Mesothelial cell of epicardium (in vitro differentiated cells): ENCODE measurements around the gene HCRT. TPM values are rescaled to one million over a fixed set of nuclear protein-coding genes. Genes with fewer than 3 reads are reported as not detected.
A peak's percentile ranks its signal among the peaks of the same experiment; 100 is the strongest.
"Not testable (repeated sequence)": the region's sequence is repeated elsewhere in the genome, so short reads cannot be mapped to it uniquely, and the experiment has no call there.

Source experiments
- DNase-seq, 2 experiments: peaks; one replicate each; pipeline ENCODE4 v3.0.0; 2021; ENCODE audit warnings: low spot score in 2 of 2; ENCODE audit not compliant: unreplicated experiment in 2 of 2
- H3K27ac Mint-ChIP-seq: 2 replicates; pipeline ENCODE4 v1.8.0; 2021; ENCODE audit warnings: mixed read lengths
- H3K27me3 Mint-ChIP-seq: 2 replicates; pipeline ENCODE4 v1.8.0; 2021; ENCODE audit warnings: low read depth, mixed read lengths
- H3K36me3 Mint-ChIP-seq: 2 replicates; pipeline ENCODE4 v1.8.0; 2021; ENCODE audit warnings: mixed read lengths
- H3K4me1 Mint-ChIP-seq: 2 replicates; pipeline ENCODE4 v1.8.0; 2021; ENCODE audit warnings: mixed read lengths
- H3K4me3 Mint-ChIP-seq: 2 replicates; pipeline ENCODE4 v1.8.0; 2021; ENCODE audit warnings: mild to moderate bottlenecking, moderate library complexity, mixed read lengths
- H3K9me3 Mint-ChIP-seq: 2 replicates; pipeline ENCODE4 v1.8.0; 2021; ENCODE audit warnings: mixed read lengths
- total RNA-seq: library from RNA; stranded (reverse); gene quantifications from 3 replicates; pipeline ENCODE4 v1.2.1, GENCODE V29; 2021
- TF ChIP-seq, protein P1 (sequence below): fragments of 200-600 bp; sonication (generic); IDR thresholded peaks from one replicate; pipeline ENCODE4 v1.5.0; 2021; ENCODE audit warnings: antibody characterized with exemption; ENCODE audit not compliant: unreplicated experiment

The HCRT gene
- total RNA-seq, 1 donor from 2014 or later = not detected

DNA sequence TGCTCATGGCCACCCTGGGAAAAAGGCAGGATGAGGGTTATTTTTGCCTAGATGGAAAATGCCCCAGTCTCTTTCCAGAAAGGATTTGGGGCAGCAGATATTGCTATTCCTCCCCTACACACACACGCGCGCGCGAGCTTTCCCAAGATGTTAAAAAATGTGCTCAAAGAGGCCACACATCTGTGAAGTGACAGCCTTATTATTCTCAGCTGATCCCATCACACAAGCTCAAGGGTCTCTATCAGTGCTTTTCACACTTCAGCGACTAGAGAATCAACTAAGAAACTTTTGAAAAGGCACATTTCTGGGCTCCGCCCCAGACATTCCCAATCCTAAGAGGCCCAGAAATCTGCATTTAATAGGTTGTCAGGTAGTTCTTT lies 24.7 kb downstream of the HCRT start:
- TF ChIP-seq, protein P1, sequence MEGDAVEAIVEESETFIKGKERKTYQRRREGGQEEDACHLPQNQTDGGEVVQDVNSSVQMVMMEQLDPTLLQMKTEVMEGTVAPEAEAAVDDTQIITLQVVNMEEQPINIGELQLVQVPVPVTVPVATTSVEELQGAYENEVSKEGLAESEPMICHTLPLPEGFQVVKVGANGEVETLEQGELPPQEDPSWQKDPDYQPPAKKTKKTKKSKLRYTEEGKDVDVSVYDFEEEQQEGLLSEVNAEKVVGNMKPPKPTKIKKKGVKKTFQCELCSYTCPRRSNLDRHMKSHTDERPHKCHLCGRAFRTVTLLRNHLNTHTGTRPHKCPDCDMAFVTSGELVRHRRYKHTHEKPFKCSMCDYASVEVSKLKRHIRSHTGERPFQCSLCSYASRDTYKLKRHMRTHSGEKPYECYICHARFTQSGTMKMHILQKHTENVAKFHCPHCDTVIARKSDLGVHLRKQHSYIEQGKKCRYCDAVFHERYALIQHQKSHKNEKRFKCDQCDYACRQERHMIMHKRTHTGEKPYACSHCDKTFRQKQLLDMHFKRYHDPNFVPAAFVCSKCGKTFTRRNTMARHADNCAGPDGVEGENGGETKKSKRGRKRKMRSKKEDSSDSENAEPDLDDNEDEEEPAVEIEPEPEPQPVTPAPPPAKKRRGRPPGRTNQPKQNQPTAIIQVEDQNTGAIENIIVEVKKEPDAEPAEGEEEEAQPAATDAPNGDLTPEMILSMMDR = no peak
- Mint-ChIP-seq H3K27ac (no peak overlapping the region), H3K36me3 (no peaks in the 10 kb centered on the region), H3K4me3 (no peak overlapping the region), H3K9me3 (no peaks in the 10 kb centered on the region), H3K4me1 (peaks cover 10% of the 10 kb centered on the region), H3K27me3 (no peaks in the 10 kb centered on the region)
- DNase-seq = no peak

DNA sequence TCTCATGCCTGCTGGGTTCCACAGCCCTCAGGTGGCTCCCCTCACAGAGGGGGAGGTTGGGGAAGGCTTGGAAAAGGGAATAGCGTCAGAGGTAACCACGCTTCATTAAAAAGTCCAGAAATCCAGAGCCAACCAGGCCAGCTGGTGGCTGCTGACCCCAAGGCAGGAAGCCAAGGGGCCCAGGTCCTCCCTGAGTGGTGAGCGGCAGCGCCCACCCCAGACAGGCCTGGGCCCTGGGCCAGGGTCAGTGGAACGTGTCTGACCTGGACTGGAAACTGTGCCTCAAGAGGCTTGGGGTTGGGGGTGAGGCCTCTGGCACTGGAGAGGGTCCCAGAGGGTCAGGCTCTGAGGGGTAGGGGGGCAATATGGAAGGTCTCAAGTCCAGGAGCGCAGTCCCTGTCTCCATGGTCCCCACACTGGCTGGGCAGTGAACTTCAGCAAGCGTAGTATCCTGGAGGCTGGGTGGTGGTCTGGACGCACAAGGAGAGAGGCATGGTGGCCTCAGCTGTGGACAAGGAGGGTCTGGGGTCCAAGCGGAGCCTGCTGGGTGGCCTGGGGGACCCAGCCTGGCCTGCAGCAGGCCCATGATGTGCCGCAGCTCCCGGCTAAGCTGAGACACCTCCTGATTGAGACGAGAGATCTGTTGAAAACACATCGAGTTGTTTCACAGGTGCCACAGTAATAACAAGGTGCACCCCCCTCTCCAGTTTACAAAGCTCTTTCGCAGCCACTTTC lies 25.3 kb downstream of the HCRT start:
- Mint-ChIP-seq H3K9me3 (no peaks in the 10 kb centered on the region), H3K27ac (no peak overlapping the region), H3K4me1 (peaks cover 12% of the 10 kb centered on the region), H3K27me3 (no peaks in the 10 kb centered on the region), H3K36me3 (no peaks in the 10 kb centered on the region), H3K4me3 (no peak overlapping the region)
- TF ChIP-seq, protein P1 = no peak
- no peak for DNase-seq

DNA sequence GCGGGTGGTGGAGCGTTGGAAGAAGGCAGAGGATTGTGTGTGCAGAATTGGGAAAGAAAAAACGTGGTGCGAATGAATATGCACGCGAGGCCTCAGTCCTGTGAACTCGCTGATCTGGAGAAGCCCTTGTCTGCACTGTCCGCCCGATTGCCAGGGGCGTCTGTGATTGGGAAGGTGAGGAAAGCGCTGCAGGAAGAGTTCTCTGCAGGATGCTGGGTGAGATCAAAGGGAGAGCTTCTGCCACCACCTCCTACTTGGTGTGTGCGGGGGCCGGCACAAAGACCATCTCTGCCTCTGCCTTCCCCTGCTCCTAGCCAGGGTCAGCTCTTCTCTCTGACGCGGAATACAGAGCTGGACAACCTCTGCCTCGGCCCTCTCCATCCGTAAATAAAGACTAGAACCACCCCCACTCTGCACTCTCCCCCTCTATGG lies 29.6 kb downstream of the HCRT start:
- TF ChIP-seq, protein P1 = no peak
- peaks cover 22% of the 10 kb centered on the region for H3K4me1 Mint-ChIP-seq
- no peaks in the 10 kb centered on the region for H3K9me3 Mint-ChIP-seq
- DNase-seq = no peak
- no peaks in the 10 kb centered on the region for H3K27me3 Mint-ChIP-seq
- H3K4me3 Mint-ChIP-seq = peak overlapping the region; percentile 82
- H3K27ac Mint-ChIP-seq = no peak overlapping the region
- no peaks in the 10 kb centered on the region for H3K36me3 Mint-ChIP-seq

DNA sequence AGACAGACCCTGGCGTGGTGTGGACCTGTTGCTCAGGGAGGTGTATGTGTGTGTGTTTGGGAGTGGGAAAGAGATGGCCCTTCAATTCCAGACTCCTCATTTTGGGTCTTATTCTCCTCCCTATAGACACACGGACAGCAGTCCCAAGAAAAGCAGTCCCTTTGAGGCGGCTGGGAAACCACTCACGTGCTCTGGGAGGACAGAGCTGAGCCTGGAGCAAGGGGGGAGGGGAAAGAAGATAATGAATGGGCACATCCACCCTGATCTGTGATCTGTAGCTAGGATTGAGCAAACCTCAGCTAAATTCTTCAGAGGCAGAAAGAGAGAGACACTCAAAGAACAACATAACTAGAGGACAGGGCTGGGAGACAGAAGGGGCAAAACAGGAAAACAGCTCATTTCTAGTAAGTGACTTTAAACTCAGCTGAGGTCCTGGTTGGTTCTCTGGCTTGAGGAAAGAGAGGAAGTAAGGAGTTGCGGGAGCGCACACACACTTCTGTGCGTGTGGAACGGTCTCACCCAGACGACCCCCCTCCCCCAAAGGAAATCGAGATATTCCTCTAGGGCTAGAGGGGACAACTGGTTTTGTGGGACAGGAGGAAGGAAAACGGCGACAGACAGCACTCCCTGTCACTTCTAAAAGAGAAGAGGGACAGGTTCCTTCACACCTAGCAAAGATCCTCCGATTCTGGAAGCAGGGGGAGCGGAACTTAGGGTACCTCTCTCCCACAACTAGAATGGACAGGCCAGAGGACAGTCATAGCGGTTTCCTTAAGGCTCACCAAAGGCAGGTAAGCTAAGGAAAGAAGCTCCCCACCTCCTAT lies 31.1 kb downstream of the HCRT start:
- no peak for DNase-seq
- H3K4me3 Mint-ChIP-seq = peak overlapping the region; percentile 82
- TF ChIP-seq, protein P1 = no peak
- peak overlapping the region; percentile 91 for H3K27ac Mint-ChIP-seq
- no peaks in the 10 kb centered on the region for H3K36me3 Mint-ChIP-seq
- peaks cover 22% of the 10 kb centered on the region for H3K4me1 Mint-ChIP-seq
- H3K9me3 Mint-ChIP-seq = no peaks in the 10 kb centered on the region
- H3K27me3 Mint-ChIP-seq = no peaks in the 10 kb centered on the region

DNA sequence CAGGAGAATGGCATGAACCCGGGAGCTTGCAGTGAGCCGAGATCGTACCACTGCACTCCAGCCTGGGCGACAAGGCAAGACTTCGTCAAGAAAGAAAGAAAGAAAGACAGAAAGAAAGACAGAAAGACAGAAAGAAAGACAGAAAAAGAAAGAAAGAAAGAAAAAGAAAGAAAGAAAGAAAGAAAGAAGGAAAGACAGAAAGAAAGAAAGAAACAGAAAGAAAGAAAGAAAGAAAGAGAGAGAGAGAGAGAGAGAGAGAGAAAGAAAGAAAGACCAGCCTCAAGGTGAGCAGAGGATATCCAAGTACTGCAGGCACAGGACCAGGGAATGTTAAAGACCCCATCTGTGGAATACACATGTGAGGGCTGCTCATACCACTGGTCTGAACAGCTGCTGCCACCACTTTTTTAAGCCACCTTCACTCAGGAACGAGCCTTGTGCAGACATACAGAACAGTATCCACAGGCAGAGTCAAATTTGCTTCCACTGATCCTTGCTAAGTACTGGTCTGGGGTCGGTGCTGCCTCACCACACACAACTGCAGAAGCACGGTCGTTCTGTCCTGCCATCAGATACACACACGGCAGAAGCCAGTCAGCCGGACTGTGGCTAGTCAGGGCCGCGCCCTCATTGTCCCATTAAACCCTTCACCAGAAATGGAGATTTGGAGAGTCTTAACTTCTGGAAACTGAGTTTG lies 38.2 kb downstream of the HCRT start:
- Mint-ChIP-seq H3K9me3 (no peaks in the 10 kb centered on the region), H3K27me3 (no peaks in the 10 kb centered on the region), H3K4me1 (peaks cover 11% of the 10 kb centered on the region), H3K27ac (no peak overlapping the region), H3K4me3 (no peak overlapping the region), H3K36me3 (peaks cover 2% of the 10 kb centered on the region)
- DNase-seq = no peak
- TF ChIP-seq, protein P1 = no peak

DNA sequence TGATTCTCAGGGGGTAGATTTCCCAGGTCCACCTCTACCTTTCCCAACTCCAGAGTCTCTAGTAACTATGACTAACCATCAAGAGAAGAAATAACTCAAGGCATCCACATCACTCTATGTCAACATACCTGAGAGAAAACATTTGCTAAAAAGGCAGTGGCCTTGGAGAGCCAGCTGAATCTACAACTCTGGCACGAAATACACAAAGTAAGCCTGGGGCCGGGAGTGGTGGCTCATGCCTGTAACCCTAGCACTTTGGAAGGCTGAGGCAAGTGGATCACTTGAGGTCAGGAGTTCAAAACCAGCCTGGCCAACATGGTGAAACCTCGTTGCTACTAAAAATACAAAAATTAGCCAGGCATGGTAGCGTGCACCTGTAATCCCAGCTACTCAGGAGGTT lies 42.1 kb downstream of the HCRT start:
- DNase-seq, H3K4me3 Mint-ChIP-seq, H3K9me3 Mint-ChIP-seq, H3K27me3 Mint-ChIP-seq, H3K36me3 Mint-ChIP-seq: not testable (repeated sequence)
- Mint-ChIP-seq H3K4me1 (peaks cover 17% of the 10 kb centered on the region), H3K27ac (peak overlapping the region; percentile 73)
